Measurements from ENCODE around the gene CD83.
A peak's percentile ranks its signal among the peaks of the same experiment; 100 is the strongest.

The CD83 gene

GRCh38 chr6:14123386-14124111, 6.0 kb downstream of the CD83 start:
- no peak for DNase-seq

- no peak for DNase-seq
These were observed 7.8 kb downstream of the CD83 start for GRCh38 chr6:14125346-14125745.

- no peak for DNase-seq
These were observed 8.6 kb downstream of the CD83 start for GRCh38 chr6:14126191-14126590.

GRCh38 chr6:14127611-14128010, 10.0 kb downstream of the CD83 start:
- no peak for DNase-seq

- DNase-seq: no peak
These were observed 10.4 kb downstream of the CD83 start for GRCh38 chr6:14128012-14128411.

GRCh38 chr6:14128746-14129145, 11.2 kb downstream of the CD83 start:
- no peak for DNase-seq

GRCh38 chr6:14129575-14129974, 12.0 kb downstream of the CD83 start:
- DNase-seq: peak; percentile 49

- no peak for DNase-seq
These were observed 13.0 kb downstream of the CD83 start for GRCh38 chr6:14130435-14131075.

GRCh38 chr6:14131579-14131978, 14.0 kb downstream of the CD83 start:
- no peak for DNase-seq

GRCh38 chr6:14132244-14132920, 14.8 kb downstream of the CD83 start:
- no peak for DNase-seq

- no peak for DNase-seq
These were observed 15.3 kb downstream of the CD83 start for GRCh38 chr6:14132921-14133275.

- no peak for DNase-seq
These were observed 16.8 kb downstream of the CD83 start for GRCh38 chr6:14134211-14134910.

GRCh38 chr6:14135893-14136539, 18.4 kb downstream of the CD83 start:
- no peak for DNase-seq

- DNase-seq: no peak
These were observed 21.2 kb downstream of the CD83 start for GRCh38 chr6:14138701-14139215.

GRCh38 chr6:14141351-14142062, 23.9 kb downstream of the CD83 start:
- DNase-seq: no peak

- no peak for DNase-seq
These were observed 24.5 kb downstream of the CD83 start for GRCh38 chr6:14142063-14142450.

- no peak for DNase-seq
These were observed 25.1 kb downstream of the CD83 start for GRCh38 chr6:14142511-14143223.

GRCh38 chr6:14143305-14143704, 25.7 kb downstream of the CD83 start:
- DNase-seq: no peak

GRCh38 chr6:14144678-14145113, 27.1 kb downstream of the CD83 start:
- peak; percentile 37 for DNase-seq

GRCh38 chr6:14146506-14147096, 29.0 kb downstream of the CD83 start:
- DNase-seq: peak; percentile 52

All from right kidney (tissue), 1 donor.